ENCODE results near the gene GRIFIN.

GRIFIN gene

GRCh38 chr7:2432910-2433712, 43.1 kb downstream of the GRIFIN start:
- Histone ChIP-seq H3K36me3 (ENCODE audit: control insufficient read depth, insufficient read depth, low read length) (peaks cover 30% of the 10 kb centered on the region), H3K4me1 (ENCODE audit: control insufficient read depth, insufficient read depth, low read length, poor library complexity, severe bottlenecking) (no peaks in the 10 kb centered on the region), H3K9me3 (ENCODE audit: control insufficient read depth, low read length) (peaks cover 9% of the 10 kb centered on the region), H3K27ac (ENCODE audit: low read depth, low read length, severe bottlenecking) (no peak overlapping the region), H3K4me3 (ENCODE audit: extremely low read depth, insufficient read depth, low read length, poor library complexity, severe bottlenecking) (no peak overlapping the region)
- WGBS, 2 experiments (ENCODE audit: insufficient coverage in 2 of 2): 96 to 97% methylated on average over 83 to 85 of the region's 85 CpGs

GRCh38 chr7:2431260-2431867, 44.8 kb downstream of the GRIFIN start:
- Histone ChIP-seq H3K36me3 (ENCODE audit: control insufficient read depth, insufficient read depth, low read length) (peaks cover 30% of the 10 kb centered on the region), H3K27ac (ENCODE audit: low read depth, low read length, severe bottlenecking) (no peak overlapping the region), H3K4me1 (ENCODE audit: control insufficient read depth, insufficient read depth, low read length, poor library complexity, severe bottlenecking) (no peaks in the 10 kb centered on the region), H3K9me3 (ENCODE audit: control insufficient read depth, low read length) (peaks cover 9% of the 10 kb centered on the region), H3K4me3 (ENCODE audit: extremely low read depth, insufficient read depth, low read length, poor library complexity, severe bottlenecking) (no peak overlapping the region)
- no CpG with 5 or more reads among the region's 3 CpGs for WGBS, 2 experiments (ENCODE audit: insufficient coverage in 2 of 2)

- Histone ChIP-seq H3K4me1 (ENCODE audit: control insufficient read depth, insufficient read depth, low read length, poor library complexity, severe bottlenecking) (no peaks in the 10 kb centered on the region), H3K36me3 (ENCODE audit: control insufficient read depth, insufficient read depth, low read length) (no peaks in the 10 kb centered on the region), H3K27ac (ENCODE audit: low read depth, low read length, severe bottlenecking) (no peak overlapping the region), H3K4me3 (ENCODE audit: extremely low read depth, insufficient read depth, low read length, poor library complexity, severe bottlenecking) (no peak overlapping the region), H3K9me3 (ENCODE audit: control insufficient read depth, low read length) (peaks cover 4% of the 10 kb centered on the region)
- 79 to 87% methylated on average over 6 to 8 of the region's 10 CpGs for WGBS, 2 experiments (ENCODE audit: insufficient coverage in 2 of 2)
These were observed 50.4 kb downstream of the GRIFIN start for GRCh38 chr7:2425749-2426148.

All from mesodermal cell (in vitro differentiated cells).